Hindlimb muscle (tissue), 1 donor: Measurements from ENCODE around the gene PEX5L. TPM values are rescaled to one million over a fixed set of nuclear protein-coding genes. Genes with fewer than 3 reads are reported as not detected.
A peak's percentile ranks its signal among the peaks of the same experiment; 100 is the strongest.
"Not testable (repeated sequence)": the region's sequence is repeated elsewhere in the genome, so short reads cannot be mapped to it uniquely, and the experiment has no call there.

Source experiments
- DNase-seq: peaks from one replicate; pipeline ENCODE4 v3.0.0-alpha.2; 2013
- polyA plus RNA-seq: library from polyadenylated mRNA; unstranded; fragments of 120-200 nt; gene quantifications from one replicate; pipeline ENCODE4 v1.2.1, GENCODE V29; 2013; ENCODE audit not compliant: insufficient read length

Gene PEX5L
- polyA plus RNA-seq, 1 donor, result 0.35 TPM

DNA sequence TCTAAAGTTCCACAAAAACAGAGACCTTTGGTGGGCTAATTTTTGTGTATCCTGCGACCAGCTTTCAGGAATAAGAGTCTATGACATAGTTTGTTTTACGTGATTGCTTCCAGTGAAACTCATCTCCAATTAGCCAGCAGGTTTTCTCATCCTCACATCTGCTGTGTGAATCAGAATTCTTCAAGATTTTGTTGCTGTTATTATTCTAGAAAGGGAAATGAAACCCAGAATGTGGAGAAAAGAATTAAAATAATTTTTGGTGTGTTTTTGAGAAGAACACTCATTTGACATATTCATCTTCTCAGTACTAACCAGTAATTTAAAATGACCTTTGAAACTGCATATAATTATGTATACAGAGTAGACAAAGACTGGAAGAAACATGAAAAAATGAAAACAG is 208.0 kb downstream of the PEX5L start:
- DNase-seq, result peak; percentile 26

DNA sequence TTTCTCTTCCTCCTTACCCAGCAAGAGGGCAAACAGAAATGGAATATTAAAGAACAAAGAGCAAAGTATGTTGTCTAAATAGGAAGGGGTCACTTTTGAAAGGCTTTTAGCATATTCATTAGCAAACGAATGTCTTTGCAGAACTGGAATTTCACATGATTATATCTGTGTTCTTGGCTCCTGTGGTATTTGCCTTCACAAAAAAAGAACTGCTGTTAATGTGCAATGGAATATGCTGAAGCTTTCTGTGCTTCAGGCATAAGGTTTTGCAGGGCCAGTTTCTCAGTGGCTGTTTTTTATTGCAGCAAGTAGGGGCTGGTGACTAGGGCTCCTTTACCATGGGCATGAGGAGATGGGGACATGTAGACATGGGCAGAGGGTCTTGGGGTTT is 210.5 kb downstream of the PEX5L start:
- DNase-seq, result no peak

DNA sequence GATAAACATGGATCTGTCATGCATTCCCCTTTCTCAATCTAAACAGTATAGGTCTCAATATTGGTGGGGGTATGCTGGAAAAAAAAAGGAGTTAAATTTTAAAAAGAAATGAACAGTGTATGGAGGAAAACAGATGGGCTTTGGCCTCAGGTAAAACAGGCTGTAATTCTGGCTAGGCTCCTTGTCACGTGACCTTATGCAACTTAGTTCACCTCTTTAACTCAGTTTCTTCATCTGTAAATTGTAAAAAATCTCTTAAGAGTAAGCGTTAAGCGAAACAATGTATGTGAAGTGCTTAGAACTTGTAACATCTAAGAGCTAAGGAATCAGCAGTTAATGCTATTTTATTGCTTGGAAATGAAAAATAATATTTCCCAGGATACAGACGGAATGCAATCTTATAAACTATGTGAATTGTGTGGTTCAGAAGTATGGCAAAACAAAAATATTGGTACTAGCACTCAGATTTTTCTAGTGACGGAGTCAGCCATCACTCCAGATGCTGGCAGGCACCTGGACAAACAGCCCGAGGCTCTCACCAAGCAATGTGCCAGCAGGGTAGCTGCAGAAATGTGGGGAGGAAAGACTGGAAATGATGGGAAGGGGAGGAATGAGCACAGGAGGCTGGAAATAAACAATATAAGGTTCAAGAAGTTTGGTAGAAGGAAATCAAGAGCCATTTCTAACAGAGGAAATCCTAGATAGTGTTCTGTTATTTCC is 211.1 kb downstream of the PEX5L start:
- DNase-seq, result no peak

DNA sequence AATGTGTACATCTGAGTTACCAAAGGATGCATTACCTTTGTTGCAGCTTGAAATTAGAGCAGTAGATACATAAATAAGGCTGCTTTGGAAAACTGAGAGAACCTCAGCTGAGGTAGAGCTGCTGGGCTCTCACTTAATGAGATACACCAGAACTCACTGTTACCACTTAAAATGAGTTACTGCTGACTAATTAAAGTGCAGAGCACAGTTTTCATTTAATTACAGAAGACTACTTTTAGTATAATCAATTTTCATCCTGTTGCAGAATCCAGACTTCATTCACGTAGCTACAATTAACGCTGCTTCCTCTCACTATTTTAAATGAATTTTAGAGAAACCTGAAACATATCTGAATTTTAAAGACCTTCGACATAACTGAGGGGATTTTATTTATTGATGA is 214.4 kb downstream of the PEX5L start:
- DNase-seq, result no peak

DNA sequence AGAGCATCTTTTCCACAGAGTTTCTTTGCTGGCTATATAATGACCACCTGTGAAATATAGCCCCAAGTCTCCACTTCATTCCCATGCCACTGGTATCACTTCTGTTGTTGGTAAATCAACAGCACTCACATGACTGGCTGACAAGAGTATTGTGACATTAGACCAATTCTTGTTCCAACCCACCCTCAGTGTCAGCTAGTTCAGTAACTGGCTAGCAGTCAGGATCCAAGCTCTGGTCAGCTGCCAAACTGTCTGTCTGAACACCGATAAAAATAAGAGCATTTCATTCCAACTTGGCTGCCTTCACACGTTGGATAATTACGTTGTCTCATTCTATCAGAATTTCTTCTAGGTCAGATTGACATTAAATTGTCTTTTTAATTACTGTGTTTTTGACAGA is 217.4 kb downstream of the PEX5L start:
- DNase-seq, result no peak

DNA sequence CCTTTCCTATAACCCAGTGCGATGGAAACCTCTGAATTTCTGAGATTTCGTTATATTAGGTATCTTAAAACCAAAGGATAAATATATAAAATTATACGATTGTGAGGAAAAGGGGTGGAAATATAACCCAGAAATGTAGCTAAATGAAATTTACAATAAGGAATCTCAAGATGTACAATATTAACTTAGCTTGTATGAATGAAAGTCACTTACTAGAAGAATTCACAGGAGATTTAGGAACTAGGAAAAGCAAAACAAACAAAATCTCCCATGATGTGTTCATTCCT is 224.7 kb downstream of the PEX5L start:
- DNase-seq, result no peak

DNA sequence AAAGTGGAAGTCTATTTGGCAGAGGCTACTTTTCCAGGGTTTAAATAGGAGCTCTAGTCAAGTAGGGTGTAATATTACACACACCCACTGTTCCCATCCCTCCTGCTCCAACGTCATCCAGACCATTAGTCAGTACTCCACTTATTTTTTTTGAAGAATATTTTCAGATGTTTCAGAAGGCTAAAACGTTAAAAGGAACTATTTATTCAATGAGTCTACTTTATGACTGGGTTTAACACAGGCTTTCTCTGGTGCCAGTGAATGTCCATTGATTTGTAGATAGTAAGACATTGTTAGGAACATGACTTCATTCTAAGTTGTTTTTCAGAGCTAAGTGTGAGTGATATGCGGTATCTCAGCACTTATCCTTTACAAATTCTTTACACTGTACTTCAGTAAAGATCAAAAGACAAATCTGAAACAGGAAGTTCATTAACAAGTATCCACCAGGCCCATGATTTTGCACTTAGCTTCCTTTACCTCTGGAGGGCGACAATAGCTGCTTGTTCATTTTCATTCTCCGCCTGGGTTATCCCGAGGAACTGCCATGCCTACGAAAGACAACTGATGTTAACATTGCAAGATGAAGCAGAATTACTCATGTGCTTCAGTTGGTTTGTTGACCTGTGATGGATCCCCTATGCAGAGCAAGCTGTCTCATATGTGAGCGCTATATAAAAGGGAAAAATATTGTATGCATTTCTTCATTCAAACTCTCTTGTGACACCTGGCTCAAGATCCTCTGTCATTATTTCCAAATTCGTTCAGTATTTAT is 225.2 kb downstream of the PEX5L start:
- DNase-seq, result peak; percentile 32

DNA sequence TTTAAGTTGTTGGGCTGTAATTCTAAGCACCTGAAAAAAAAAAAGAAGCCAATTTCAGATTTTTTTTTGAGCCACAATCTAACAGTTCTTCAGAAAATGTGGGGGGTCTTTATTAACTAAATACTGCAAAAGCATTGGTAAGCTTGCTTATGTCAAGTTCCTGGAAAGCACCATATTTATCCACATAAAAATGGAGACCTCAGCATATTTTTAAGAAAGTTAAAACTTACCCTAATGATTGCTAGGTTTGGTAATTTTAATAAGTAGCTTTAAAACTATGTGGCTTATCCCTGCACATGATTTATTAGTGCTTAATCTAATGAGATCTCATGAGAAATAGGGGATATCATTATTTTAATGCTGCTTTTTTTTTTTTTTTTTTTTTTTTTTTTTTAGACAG is 227.1 kb downstream of the PEX5L start:
- no peak for DNase-seq

DNA sequence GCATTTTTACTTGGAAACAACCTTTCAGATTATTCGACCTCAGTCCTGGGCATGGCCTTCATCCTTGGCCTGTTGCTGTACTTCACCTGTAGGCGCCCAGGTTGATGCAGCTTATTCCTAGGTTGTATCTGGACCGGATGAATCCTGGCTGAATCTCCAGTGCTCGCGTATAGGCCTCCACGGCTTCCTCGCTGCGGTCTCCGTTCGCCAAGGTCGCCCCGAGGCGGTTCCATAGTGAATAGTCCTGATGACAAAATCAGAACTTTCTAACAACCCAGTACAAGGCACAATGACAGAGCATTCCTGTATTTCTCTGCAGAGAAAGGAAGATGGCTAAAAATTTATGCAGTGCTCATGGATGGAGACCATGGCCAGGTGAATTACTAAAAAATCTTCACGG is 229.1 kb downstream of the PEX5L start:
- DNase-seq, result no peak

DNA sequence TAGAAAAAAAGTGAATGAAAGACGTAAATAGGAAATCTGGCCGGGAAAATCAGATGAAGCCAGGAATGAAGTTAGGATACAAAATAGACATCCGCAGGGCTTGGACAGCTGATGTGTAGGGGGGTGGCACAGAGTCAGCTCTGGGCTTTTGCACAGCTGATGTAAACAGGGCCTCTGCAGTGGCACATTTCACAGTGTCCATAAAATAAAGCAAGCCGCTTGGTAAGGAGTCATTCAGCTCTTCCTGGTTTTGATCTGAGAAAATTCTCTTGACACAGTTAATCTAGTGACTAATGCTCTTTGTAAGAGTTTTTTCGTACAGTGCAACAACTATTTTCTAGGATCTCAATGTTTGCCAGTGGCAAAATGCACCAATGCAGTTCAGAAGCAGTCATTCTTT is 230.6 kb downstream of the PEX5L start:
- no peak for DNase-seq

DNA sequence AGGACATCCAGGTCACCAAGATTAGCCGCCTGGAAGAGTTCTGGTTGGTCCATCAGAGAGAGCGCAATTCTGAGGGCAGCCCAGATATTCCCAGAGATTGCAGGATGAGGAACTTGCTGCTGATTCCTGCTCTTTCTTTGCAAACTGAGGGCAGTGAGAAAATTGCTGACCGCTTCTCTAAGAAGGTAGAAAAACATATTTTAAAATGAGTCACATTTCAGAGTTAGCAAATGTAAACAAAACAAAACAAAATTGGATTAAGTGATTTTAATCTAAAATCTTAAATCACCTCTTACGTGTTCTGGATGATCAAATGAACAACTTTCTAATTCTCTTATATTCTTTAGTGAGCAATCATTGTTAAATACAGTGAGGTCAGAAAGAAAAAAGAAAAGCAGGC is 234.9 kb downstream of the PEX5L start:
- DNase-seq, result no peak

DNA sequence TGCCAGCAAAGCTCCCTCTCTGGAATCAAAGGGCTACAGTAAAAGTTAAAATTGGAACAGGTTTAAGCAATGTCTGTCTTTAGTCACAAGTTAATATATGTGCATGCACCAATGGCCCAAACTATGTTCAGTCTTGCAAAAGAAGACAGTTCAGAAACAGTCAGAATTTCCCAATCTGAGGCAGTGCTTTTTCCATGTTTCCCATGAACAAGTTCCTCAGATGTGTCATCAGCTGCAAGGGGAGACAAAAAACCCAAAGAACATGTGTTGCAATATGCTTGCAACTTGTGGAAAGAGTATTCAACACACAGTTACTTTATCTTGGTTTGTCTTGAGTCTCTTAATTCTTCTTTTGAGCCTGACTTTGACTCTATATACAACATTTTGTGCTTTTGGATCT is 235.5 kb downstream of the PEX5L start:
- DNase-seq, result no peak

DNA sequence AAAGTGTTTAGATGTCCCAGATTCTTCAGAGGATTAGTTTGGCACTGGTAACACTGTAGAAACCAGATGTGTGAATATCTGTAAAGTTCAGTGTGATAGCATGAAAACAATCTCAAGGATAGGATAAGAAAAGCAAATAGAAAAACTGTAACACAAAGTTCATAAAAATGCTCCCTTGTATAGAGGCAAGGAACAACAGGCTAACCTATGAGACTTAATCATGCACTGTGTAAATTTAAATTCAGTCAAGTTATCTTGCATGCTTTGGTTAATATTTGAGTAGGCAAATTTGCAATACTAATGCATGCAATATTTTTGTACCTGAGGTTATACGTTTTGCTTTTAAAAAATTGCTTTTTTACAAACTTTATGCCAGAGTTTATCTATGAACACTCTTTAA is 239.5 kb downstream of the PEX5L start:
- no peak for DNase-seq

DNA sequence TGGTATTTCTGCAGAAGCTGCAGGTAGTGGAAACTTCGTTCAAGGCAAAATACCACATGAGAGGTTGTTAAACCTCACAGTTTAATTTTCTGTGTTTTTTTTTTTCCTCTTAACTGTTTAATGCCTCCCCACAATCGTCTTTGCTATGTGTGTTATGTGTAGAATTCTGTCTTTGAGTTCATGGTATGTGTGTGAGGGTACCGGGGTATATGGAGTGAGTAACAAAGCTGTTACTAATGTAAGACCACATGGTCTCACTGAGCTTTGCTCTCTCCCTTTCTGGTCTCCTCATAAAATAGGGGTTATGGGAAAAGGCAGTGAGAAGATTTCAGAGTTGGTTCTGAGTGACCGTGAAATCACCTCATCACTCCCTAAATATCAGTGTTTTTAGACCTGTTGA is 240.3 kb downstream of the PEX5L start:
- no peak for DNase-seq

DNA sequence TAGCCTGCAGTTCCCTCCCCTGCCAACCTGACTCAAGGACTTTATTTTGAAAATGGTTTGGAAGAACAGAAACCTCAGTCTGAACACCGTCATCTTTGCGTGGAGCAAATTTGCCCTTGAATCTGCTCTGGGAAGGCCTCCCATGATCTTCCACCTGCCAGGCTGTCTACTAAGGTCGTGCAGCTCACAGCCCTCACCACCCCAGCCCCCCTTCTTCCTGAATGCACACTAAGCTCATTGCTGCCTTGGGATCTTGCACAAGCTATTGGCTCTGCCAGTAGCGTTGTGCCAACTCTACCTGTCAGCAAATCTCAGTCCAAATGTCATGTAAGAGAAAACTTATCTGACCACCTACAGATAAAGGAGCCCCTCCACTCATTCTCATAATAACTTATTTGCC is 242.4 kb downstream of the PEX5L start:
- no peak for DNase-seq

DNA sequence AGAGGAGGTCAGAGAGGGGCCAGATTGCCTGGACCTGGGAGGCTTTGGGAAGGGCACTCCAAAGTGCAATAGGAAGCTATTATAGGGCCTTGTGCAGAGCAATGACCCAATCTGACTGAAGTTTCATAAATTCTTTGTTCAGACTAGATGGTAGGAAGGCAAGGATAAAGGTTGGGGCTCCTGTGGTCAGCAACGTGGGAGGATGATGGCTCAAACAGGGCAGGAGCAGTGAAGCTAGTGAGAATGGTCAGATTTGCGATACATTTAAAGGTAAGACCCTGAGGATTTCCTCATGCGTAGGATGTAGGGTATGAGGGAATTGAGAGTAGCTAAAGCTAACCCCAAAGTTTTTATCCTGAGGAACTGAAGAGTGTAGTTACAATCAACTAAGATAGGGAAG is 244.9 kb downstream of the PEX5L start:
- no peak for DNase-seq

DNA sequence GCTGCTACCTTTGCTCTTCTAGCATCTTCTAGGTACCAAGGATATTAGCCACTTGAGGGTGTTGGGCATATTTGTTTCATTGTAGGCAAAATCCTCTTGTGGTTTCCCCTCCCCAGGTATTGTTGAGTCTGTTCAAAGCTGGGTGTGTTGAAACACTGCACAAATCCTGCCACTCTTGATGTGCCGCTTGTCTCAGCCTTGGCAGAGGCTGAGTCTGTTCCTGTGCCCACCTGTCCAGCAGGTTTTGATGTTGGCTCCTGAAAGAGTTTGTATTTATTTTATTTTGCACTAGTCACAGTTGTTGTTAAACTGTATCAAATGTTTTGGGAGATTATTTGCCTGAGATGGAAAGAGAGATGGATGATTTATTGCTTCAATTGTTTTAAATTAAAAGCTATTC is 247.7 kb downstream of the PEX5L start:
- DNase-seq, result no peak

DNA sequence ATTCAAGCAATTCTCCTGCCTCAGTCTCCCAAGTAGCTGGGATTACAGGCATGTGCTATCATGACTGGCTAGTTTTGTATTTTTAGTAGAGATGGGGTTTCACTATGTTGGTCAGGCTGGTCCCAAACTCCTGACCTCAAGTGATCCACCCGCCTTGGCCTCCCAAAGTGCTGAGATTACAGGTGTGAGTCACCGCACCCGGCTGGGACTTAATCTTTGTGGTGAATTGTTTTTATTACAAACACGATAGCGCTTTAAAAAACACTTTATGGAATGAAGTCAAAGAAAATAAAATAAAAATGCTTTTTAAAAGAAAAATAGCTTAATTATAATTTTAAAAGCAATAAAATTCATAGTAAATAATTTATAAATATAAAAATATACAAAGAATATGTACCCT is 253.9 kb downstream of the PEX5L start:
- DNase-seq, result not testable (repeated sequence)

DNA sequence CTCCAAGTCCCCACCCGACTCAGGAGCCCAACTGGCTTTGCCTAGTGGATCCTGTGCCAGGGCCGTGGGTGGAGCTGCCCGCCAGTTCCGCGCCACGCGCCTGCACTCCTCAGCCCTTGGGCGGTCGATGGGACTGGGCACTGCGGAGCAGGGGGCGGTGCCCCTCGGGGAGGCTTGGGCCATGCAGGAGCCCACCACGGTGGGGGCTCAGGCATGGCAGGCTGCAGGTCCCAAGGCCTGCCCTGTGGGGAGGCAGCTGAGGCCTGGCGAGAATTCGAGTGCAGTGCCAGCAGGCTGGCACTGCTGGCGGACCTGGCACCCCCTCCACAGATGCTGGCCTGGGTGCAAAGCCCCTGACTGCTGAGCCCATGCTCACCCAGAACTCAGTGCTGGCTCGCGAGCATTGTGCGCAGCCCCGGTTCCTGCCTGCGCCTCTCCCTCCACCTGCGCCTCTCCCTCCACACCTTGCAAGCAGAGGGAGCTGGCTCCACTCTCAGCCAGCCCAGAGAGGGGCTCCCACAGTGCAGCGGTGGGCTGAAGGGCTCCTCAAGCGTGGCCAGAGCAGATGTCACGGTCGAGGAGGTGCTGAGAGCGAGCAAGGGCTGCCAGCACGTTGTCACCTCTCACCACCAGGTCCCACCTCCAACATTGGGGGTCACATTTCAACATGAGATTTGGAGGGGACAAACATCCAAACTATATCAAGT is 261.2 kb downstream of the PEX5L start:
- DNase-seq, result no peak

DNA sequence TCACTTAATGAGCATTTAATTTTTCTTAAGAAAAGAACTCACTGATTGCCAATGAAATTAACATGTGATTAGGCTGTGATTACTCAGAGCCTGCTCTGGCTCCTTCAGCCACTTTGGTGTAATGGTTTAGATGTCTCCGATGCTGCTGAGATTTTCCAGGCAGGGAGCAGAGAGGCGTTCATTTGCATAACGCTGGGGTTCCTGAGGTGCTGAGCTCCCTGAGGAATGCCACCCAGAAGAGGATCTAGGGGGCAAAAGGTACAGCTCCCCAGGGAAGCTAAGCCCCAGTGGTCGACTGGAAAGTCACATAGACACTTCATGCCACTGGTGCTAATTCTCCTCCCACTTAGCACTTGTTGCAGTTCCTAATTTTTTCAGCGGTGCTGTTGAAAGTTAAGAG is 264.4 kb downstream of the PEX5L start:
- DNase-seq, result no peak

DNA sequence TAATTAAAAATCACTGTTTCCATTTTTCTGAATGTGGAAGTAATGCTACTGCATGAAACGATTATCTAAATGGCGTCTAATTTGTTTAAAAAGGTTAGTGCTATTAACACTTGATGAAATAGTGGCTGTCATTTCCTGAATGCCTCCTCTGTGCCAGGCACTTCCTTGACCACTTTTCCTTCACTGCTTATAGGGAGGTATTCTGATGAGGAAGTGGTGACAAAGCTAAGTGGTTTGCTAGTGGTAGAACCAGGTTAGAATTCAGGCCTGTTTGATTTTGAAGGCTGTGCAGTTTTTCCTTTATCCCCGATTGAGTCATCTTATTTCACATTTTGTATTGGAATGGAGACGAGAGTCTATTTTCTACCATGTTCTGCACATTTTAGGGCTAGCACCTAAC is 264.9 kb downstream of the PEX5L start:
- no peak for DNase-seq

DNA sequence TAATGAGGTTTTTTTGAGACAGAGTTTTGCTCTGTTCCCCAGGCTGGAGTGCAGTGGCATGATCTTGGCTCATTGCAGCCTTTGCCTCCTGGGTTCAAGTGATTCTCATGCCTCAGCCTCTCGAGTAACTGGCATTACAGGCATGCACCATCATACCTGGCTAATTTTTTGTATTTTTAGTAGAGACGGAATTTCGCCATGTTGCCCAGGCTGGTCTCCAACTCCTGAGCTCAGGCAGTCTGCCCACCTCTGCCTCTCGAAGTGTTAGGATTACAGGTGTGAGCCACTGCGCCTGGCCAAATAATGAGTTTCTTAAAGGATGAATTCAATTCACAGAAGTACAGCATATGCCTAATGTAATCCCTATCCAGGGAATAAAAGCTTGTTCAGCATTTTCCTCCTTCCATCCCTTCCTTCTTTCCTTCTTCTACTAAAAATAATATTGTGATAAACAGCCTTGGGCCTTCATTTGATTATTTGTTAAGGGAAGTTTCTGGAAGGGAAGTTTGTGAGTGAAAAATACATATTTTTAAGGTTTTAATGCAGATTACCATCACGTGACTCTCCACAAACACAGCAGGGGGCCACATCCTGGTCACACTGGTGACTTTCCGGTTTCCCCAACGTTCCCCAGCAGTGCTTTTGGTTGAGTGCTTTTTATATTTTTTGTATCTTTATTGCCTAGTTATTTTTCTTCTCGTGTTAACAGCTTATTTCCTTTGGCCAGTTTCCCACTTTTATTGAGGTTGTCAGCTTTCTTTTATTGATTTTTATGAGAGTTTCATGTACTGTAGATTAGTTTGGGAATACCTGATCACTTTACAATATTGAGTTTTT is 267.1 kb downstream of the PEX5L start:
- no peak for DNase-seq

DNA sequence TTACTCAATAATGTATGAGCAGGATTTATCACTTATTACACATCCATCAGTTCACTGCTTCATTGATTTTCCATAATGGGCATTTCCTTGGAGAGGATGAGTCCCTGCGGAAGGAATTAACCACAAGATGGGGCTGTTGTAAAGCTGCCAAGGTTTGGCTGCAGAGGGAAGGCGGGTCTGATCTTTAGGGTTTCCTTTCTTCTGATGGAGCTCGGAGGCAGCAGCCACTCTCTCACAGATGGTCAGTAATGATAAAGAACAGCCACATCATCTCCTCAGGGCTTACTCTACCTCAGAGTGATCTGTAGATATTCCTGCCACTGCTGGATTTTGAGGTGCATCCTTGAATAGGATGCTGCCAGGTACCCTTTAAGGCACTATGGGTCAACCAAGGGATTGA is 268.7 kb downstream of the PEX5L start:
- DNase-seq, result peak; percentile 8
